ENCODE results near the gene OR2W1.
A peak's percentile ranks its signal among the peaks of the same experiment; 100 is the strongest.

The OR2W1 gene

DNA sequence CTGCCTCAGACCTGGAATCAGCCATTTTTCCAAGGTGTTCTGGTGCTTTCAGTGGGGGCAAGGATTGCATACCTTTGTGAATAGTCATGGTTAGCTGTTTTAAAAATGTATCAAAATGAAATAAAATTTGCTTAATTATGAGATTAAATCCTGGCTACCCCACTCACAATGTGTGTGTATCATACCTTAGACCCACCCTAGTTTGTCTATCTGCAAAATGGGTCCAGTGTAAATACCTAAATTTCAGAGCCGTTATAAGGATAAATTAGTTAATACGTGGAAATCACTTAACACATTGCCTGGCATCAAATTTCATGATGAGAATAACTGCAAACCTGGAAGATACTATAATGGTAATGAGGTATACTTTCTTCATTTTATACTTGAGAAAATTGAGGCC lies 36.9 kb downstream of the OR2W1 start:
- H3K4me3 ChIP-seq (ENCODE audit: control insufficient read depth, low read depth, low read length), result no peak overlapping the region
- no peak for DNase-seq (ENCODE audit: low read depth)
- TF ChIP-seq, protein P1, sequence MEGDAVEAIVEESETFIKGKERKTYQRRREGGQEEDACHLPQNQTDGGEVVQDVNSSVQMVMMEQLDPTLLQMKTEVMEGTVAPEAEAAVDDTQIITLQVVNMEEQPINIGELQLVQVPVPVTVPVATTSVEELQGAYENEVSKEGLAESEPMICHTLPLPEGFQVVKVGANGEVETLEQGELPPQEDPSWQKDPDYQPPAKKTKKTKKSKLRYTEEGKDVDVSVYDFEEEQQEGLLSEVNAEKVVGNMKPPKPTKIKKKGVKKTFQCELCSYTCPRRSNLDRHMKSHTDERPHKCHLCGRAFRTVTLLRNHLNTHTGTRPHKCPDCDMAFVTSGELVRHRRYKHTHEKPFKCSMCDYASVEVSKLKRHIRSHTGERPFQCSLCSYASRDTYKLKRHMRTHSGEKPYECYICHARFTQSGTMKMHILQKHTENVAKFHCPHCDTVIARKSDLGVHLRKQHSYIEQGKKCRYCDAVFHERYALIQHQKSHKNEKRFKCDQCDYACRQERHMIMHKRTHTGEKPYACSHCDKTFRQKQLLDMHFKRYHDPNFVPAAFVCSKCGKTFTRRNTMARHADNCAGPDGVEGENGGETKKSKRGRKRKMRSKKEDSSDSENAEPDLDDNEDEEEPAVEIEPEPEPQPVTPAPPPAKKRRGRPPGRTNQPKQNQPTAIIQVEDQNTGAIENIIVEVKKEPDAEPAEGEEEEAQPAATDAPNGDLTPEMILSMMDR (conservative IDR thresholded peaks at IDR 0.05; ENCODE audit: control insufficient read depth, insufficient read depth, low read depth, low read length), result no peak

DNA sequence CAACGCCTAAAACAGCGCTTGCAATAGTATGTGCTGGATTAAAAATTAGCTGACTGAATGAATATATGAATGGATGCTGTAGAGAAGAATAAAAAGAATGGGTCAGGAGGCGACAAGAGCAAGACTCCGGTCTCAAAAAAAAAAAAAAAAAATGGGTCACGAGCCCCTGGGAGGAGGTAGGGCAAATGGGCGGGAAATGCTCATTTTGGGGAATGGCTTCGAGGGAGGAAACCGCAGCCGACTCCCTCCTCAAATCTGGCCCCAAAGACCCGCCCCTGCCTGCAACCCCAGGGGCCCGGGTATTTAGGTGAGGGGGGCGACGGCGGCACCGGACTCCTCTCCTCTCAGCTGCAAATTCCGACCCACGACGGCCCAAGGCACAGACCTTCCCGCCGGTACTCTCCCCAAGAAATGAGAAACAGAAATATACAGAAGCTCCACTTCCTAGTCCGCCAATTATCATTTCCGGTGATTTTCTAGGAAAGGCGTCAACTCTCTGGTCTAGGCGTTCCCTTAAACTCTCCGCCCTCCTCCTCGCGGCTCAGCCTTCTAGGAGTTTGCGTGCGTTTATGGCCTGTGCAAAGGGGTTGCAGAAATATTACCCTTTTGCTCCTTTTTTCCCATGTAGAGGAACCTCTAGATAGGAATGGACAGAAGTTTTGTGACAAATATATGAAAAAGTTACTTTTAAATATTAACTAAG lies 39.6 kb downstream of the OR2W1 start, which contains the start of gene ZNF311:
Gene ZNF311 (minus strand): TSS at position 133 of the 703 bp plus-strand sequence. CDS start 1,361 bp downstream, outside the sequence.
- H3K4me3 ChIP-seq (ENCODE audit: control insufficient read depth, low read depth, low read length), result peak within 1 kb of the TSS; percentile 59
- DNase-seq (ENCODE audit: low read depth), result peak; percentile 74
- TF ChIP-seq, protein P1 (conservative IDR thresholded peaks at IDR 0.05; ENCODE audit: control insufficient read depth, insufficient read depth, low read depth, low read length), result no peak

DNA sequence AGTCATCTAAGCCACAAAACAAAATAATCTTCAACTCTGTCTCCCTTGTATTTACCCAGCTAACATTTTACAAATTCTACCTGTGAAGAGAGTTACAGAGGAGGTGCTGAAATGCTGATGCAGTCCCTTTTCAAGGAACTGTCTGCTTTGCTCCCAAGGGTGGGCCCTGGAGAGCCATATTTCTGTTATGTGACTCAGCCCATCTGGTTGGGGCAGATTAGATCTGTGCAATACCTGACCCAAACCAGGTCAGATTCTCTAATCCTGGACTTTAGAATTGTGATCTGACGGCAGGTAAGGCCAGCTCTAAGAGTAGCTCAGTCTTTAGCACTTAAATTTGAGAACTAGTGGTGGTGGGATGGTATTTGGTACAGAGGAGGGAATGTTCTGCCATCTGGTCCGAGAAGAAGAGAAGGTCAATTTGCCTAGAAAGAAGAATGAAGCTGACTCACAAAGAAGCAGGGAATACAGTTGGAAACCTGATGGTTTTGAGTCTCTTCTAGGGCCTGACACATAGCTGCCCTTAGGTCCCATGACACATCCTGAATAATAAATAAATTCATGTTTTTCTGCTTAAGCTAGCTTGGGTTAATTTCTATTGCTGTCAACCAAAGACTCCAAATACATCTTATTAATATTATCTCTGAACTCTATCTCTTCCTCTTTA lies 48.0 kb downstream of the OR2W1 start:
- TF ChIP-seq, protein P1 (conservative IDR thresholded peaks at IDR 0.05; ENCODE audit: control insufficient read depth, insufficient read depth, low read depth, low read length), result no peak
- peak; percentile 44 for DNase-seq (ENCODE audit: low read depth)
- H3K4me3 ChIP-seq (ENCODE audit: control insufficient read depth, low read depth, low read length), result no peak overlapping the region

DNA sequence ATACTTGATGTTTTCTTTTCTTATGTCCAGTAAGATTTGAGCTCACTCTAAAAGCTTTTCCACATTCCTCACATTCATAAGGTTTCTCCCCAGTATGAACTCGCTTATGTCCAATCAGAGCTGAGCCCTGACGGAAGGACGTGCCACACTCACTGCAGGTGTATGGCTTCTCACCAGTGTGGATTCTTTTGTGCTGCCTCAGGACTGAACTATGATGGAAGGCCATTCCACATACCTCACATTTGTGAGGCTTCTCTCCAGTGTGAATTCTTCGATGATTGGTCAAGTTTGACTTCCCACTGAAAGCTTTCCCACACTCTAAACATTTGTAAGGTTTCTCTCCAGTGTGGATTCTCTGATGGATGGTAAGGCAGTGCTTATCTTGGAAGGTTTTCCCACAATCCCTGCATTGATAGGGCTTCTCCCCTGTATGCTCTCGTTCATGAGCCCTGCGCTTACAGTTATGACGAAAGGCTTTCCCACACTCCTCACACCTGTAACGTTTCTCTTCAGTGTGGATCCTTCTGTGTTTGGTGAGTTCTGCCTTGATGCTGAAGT lies 49.8 kb downstream of the OR2W1 start:
- no peak for DNase-seq (ENCODE audit: low read depth)
- no peak overlapping the region for H3K4me3 ChIP-seq (ENCODE audit: control insufficient read depth, low read depth, low read length)
- TF ChIP-seq, protein P1 (conservative IDR thresholded peaks at IDR 0.05; ENCODE audit: control insufficient read depth, insufficient read depth, low read depth, low read length), result no peak

All from fibroblast of mammary gland (primary cell).